NCI-H345 treated with DMSO at 0.1 percent for 48 hours (cell line): ENCODE results near the gene CHRM1.
"Not testable (repeated sequence)": the region's sequence is repeated elsewhere in the genome, so short reads cannot be mapped to it uniquely, and the experiment has no call there.

Source experiments
- DNase-seq: peaks from one replicate; lab custom pipeline; 2025; ENCODE audit not compliant: unreplicated experiment; lab: John Stamatoyannopoulos, UW

The CHRM1 gene

GRCh38 chr11:62880231-62880802 lies 40.8 kb downstream of the CHRM1 start:
- no peak for DNase-seq

- no peak for DNase-seq
Measured at GRCh38 chr11:62879235-62879978, 41.8 kb downstream of the CHRM1 start.

GRCh38 chr11:62876712-62877111 lies 44.5 kb downstream of the CHRM1 start:
- no peak for DNase-seq

- DNase-seq = no peak
Measured at GRCh38 chr11:62875698-62876478, 45.3 kb downstream of the CHRM1 start.

GRCh38 chr11:62874851-62875250 lies 46.3 kb downstream of the CHRM1 start:
- DNase-seq = no peak

- DNase-seq = no peak
Measured at GRCh38 chr11:62865635-62866034, 55.5 kb downstream of the CHRM1 start.

- no peak for DNase-seq
Measured at GRCh38 chr11:62863687-62864335, 57.4 kb downstream of the CHRM1 start.

- not testable (repeated sequence) for DNase-seq
Measured at GRCh38 chr11:62861564-62862192, 59.5 kb downstream of the CHRM1 start.

GRCh38 chr11:62860835-62861563 lies 60.2 kb downstream of the CHRM1 start:
- DNase-seq = no peak

- DNase-seq = not testable (repeated sequence)
Measured at GRCh38 chr11:62859281-62859703, 61.9 kb downstream of the CHRM1 start.
